Type B pancreatic cell (in vitro differentiated cells): ENCODE data around the gene TMEM117. TPM values are rescaled to one million over a fixed set of nuclear protein-coding genes. Genes with fewer than 3 reads are reported as not detected.
"Not testable (repeated sequence)": the region's sequence is repeated elsewhere in the genome, so short reads cannot be mapped to it uniquely, and the experiment has no call there.

ENCODE experiments used
- DNase-seq: peaks from one replicate; pipeline ENCODE4 v3.0.0; 2021; ENCODE audit warnings: mixed read lengths; ENCODE audit not compliant: unreplicated experiment; ENCODE audit errors: extremely low spot score
- H3K27ac Mint-ChIP-seq: 2 replicates; pipeline ENCODE4 v1.8.0; 2021; ENCODE audit warnings: mild to moderate bottlenecking, mixed read lengths
- H3K27me3 Mint-ChIP-seq: 2 replicates; pipeline ENCODE4 v1.8.0; 2021; ENCODE audit warnings: mixed read lengths
- H3K36me3 Mint-ChIP-seq: 2 replicates; pipeline ENCODE4 v1.8.0; 2021; ENCODE audit warnings: mixed read lengths
- H3K4me1 Mint-ChIP-seq: one replicate; pipeline ENCODE4 v1.8.0; 2021; ENCODE audit warnings: mixed read lengths; ENCODE audit not compliant: unreplicated experiment
- H3K4me3 Mint-ChIP-seq: 2 replicates; pipeline ENCODE4 v1.8.0; 2021; ENCODE audit warnings: mild to moderate bottlenecking, mixed read lengths
- H3K9me3 Mint-ChIP-seq: 2 replicates; pipeline ENCODE4 v1.8.0; 2021; ENCODE audit warnings: mixed read lengths
- CTCF ChIP-seq: fragments of 200-600 bp; sonication (generic); conservative IDR thresholded peaks from 2 replicates; pipeline ENCODE4 v1.5.0; 2021; ENCODE audit warnings: antibody characterized with exemption, mild to moderate bottlenecking
- total RNA-seq: library from RNA; stranded (reverse); gene quantifications from 2 replicates; pipeline ENCODE4 v1.2.1, GENCODE V29; 2021; ENCODE audit warnings: low replicate concordance

Gene TMEM117
- total RNA-seq, 1 donor from 2014 or later, result 14.3 TPM

GRCh38 chr12:44246482-44247105, 410.7 kb downstream of the TMEM117 start:
- no peak for TF ChIP-seq CTCF
- Mint-ChIP-seq H3K9me3 (no peaks in the 10 kb centered on the region), H3K36me3 (no peaks in the 10 kb centered on the region), H3K4me3 (no peak overlapping the region), H3K4me1 (no peaks in the 10 kb centered on the region), H3K27ac (no peak overlapping the region), H3K27me3 (no peaks in the 10 kb centered on the region)
- no peak for DNase-seq

GRCh38 chr12:44247588-44247987, 411.7 kb downstream of the TMEM117 start:
- Mint-ChIP-seq H3K27ac (no peak overlapping the region), H3K4me1 (no peaks in the 10 kb centered on the region), H3K27me3 (no peaks in the 10 kb centered on the region), H3K36me3 (no peaks in the 10 kb centered on the region), H3K4me3 (no peak overlapping the region), H3K9me3 (no peaks in the 10 kb centered on the region)
- TF ChIP-seq CTCF, result peak; percentile 37
- DNase-seq, result no peak

- no peaks in the 10 kb centered on the region for H3K36me3 Mint-ChIP-seq
- no peak overlapping the region for H3K27ac Mint-ChIP-seq
- H3K4me3 Mint-ChIP-seq, result no peak overlapping the region
- TF ChIP-seq CTCF, result no peak
- no peaks in the 10 kb centered on the region for H3K4me1 Mint-ChIP-seq
- no peak for DNase-seq
- H3K27me3 Mint-ChIP-seq, result no peaks in the 10 kb centered on the region
- H3K9me3 Mint-ChIP-seq, result no peaks in the 10 kb centered on the region
Measured at GRCh38 chr12:44248436-44248835, 412.6 kb downstream of the TMEM117 start.

- H3K27me3 Mint-ChIP-seq, H3K9me3 Mint-ChIP-seq, H3K27ac Mint-ChIP-seq, DNase-seq, H3K4me3 Mint-ChIP-seq, H3K4me1 Mint-ChIP-seq, H3K36me3 Mint-ChIP-seq: not testable (repeated sequence)
Measured at GRCh38 chr12:44250440-44250839, 414.6 kb downstream of the TMEM117 start.

GRCh38 chr12:44253338-44253856, 417.5 kb downstream of the TMEM117 start:
- Mint-ChIP-seq H3K27ac (no peak overlapping the region), H3K4me3 (no peak overlapping the region), H3K4me1 (no peaks in the 10 kb centered on the region), H3K36me3 (no peaks in the 10 kb centered on the region), H3K9me3 (no peaks in the 10 kb centered on the region), H3K27me3 (no peaks in the 10 kb centered on the region)
- DNase-seq, result no peak
- TF ChIP-seq CTCF, result no peak

- no peak overlapping the region for H3K27ac Mint-ChIP-seq
- no peaks in the 10 kb centered on the region for H3K9me3 Mint-ChIP-seq
- H3K4me1 Mint-ChIP-seq, result no peaks in the 10 kb centered on the region
- H3K27me3 Mint-ChIP-seq, result no peaks in the 10 kb centered on the region
- H3K4me3 Mint-ChIP-seq, result no peak overlapping the region
- TF ChIP-seq CTCF, result no peak
- DNase-seq, result no peak
- H3K36me3 Mint-ChIP-seq, result no peaks in the 10 kb centered on the region
Measured at GRCh38 chr12:44258246-44258645, 422.4 kb downstream of the TMEM117 start.
